HL-60 (cell line): Measurements from ENCODE around the gene ADAP2.

Source experiments
- GABPA ChIP-seq: IDR thresholded peaks from 2 replicates; pipeline ENCODE4 v1.6.1; 2012; ENCODE audit warnings: low read depth
- POLR2AphosphoS5 ChIP-seq: IDR thresholded peaks from 2 replicates; pipeline ENCODE4 v1.6.1; 2012; ENCODE audit warnings: low read depth
- TF ChIP-seq, protein P1 (sequence below): IDR thresholded peaks from one replicate; pipeline ENCODE4 v1.5.1; 2011; ENCODE audit warnings: low read length, control low read depth, inconsistent platforms; ENCODE audit not compliant: insufficient read depth

GRCh38 chr17:30930495-30930894, 8.8 kb downstream of the ADAP2 start:
- TF ChIP-seq, protein P1, sequence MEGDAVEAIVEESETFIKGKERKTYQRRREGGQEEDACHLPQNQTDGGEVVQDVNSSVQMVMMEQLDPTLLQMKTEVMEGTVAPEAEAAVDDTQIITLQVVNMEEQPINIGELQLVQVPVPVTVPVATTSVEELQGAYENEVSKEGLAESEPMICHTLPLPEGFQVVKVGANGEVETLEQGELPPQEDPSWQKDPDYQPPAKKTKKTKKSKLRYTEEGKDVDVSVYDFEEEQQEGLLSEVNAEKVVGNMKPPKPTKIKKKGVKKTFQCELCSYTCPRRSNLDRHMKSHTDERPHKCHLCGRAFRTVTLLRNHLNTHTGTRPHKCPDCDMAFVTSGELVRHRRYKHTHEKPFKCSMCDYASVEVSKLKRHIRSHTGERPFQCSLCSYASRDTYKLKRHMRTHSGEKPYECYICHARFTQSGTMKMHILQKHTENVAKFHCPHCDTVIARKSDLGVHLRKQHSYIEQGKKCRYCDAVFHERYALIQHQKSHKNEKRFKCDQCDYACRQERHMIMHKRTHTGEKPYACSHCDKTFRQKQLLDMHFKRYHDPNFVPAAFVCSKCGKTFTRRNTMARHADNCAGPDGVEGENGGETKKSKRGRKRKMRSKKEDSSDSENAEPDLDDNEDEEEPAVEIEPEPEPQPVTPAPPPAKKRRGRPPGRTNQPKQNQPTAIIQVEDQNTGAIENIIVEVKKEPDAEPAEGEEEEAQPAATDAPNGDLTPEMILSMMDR: no peak
- TF ChIP-seq GABPA (no peak), POLR2AphosphoS5 (no peak)
